DMS153 (cell line): ENCODE measurements around the gene TM9SF3.

Source experiments
- DNase-seq: peaks from one replicate; lab custom pipeline; 2025; lab: John Stamatoyannopoulos, UW

The TM9SF3 gene

GRCh38 chr10:96468845-96469244, 118.0 kb downstream of the TM9SF3 start:
- no peak for DNase-seq
